Endothelial cell of umbilical vein (primary cell): ENCODE measurements around the gene ATRNL1. TPM values are rescaled to one million over a fixed set of nuclear protein-coding genes. Genes with fewer than 3 reads are reported as not detected.

Experiments used
- BruUV-seq: library from RNA; stranded (reverse); fragments of 400-500 nt; replicated peaks from 2 replicates; lab custom pipeline; 2021; lab: Mats Ljungman, UMichigan
- CTCF ChIA-PET: fragments of 300-600, 350-600 bp; sonication (Branson Sonifier 250); formaldehyde crosslinking; loops from one replicate; lab custom pipeline; 2021; ENCODE audit warnings: antibody characterized with exemption, inconsistent platforms; lab: Charles Lee
- POLR2A ChIA-PET: fragments of 300-600, 350-600 bp; sonication (Branson Sonifier 250); formaldehyde crosslinking; loops from one replicate; lab custom pipeline; 2021; ENCODE audit warnings: antibody characterized with exemption, inconsistent platforms; lab: Charles Lee
- DNase-seq: peaks from one replicate; pipeline ENCODE4 v3.0.0-alpha.2; 2011; ENCODE audit warnings: low read depth, low spot score
- FAIRE-seq: peaks from 2 replicates; lab custom pipeline; 2011; peaks lifted over from hg19 to GRCh38; lab: Jason Lieb, UNC
- H2AFZ ChIP-seq: 2 replicates; pipeline ENCODE4 v1.6.0; 2012; ENCODE audit warnings: low read depth, low read length, control low read depth, inconsistent platforms
- H3K27ac ChIP-seq: 2 replicates; pipeline ENCODE4 v1.5.1; 2011; ENCODE audit warnings: low read depth, mild to moderate bottlenecking, control low read depth, low read length, moderate library complexity; ENCODE audit not compliant: insufficient read depth
- H3K27me3 ChIP-seq, 2 experiments: 2 replicates each; pipeline versions ENCODE4 v1.6.0 to v1.6.1; 2011; ENCODE audit warnings: low read length in 2 of 2, mixed read lengths in 1 of 2; ENCODE audit not compliant: control insufficient read depth in 2 of 2, insufficient read depth in 2 of 2
- H3K36me3 ChIP-seq, 2 experiments: 2 replicates in 1 of 2; 3 replicates in 1 of 2; pipeline ENCODE4 v1.5.1; 2011; ENCODE audit warnings: low read length in 2 of 2, mild to moderate bottlenecking in 1 of 2, moderate library complexity in 1 of 2; ENCODE audit not compliant: control insufficient read depth in 2 of 2, insufficient read depth in 2 of 2; ENCODE audit errors: extremely low read depth in 1 of 2
- H3K4me1 ChIP-seq: 3 replicates; pipeline ENCODE4 v1.5.1; 2011; ENCODE audit warnings: mild to moderate bottlenecking, low read length; ENCODE audit not compliant: control insufficient read depth, insufficient read depth; ENCODE audit errors: extremely low read depth
- H3K4me2 ChIP-seq: 2 replicates; pipeline ENCODE4 v1.6.1; 2011; ENCODE audit warnings: low read length, control low read depth, mixed read lengths; ENCODE audit not compliant: insufficient read depth
- H3K4me3 ChIP-seq, 3 experiments: fragments of 200-600 bp in 1 of 3; sonication (generic), shearing (Covaris generic) in 1 of 3; replicated peaks in 1 of 3; 2 replicates each; pipeline ENCODE4 v1.5.1; 2011 to 2016; ENCODE audit warnings: control low read depth in 3 of 3, low read length in 3 of 3, mild to moderate bottlenecking in 2 of 3, inconsistent platforms in 1 of 3, low read depth in 1 of 3, moderate library complexity in 1 of 3; ENCODE audit not compliant: insufficient read depth in 1 of 3
- H3K79me2 ChIP-seq: 2 replicates; pipeline ENCODE4 v1.6.0; 2012; ENCODE audit warnings: low read length, inconsistent platforms; ENCODE audit not compliant: control insufficient read depth, insufficient read depth
- H3K9ac ChIP-seq: replicated peaks from 2 replicates; pipeline ENCODE3; 2011; ENCODE audit warnings: low read length, control low read depth; ENCODE audit not compliant: insufficient read depth; ENCODE audit errors: extremely low read depth
- H3K9me1 ChIP-seq: replicated peaks from 3 replicates; pipeline ENCODE4 v1.6.0; 2011; ENCODE audit warnings: mild to moderate bottlenecking, low read length; ENCODE audit not compliant: control insufficient read depth, insufficient read depth; ENCODE audit errors: extremely low read depth
- H3K9me3 ChIP-seq: replicated peaks from 2 replicates; pipeline ENCODE4 v1.5.1; 2012; ENCODE audit warnings: low read length, inconsistent platforms; ENCODE audit not compliant: control insufficient read depth, insufficient read depth
- H4K20me1 ChIP-seq: replicated peaks from 2 replicates; pipeline ENCODE3; 2011; ENCODE audit warnings: mild to moderate bottlenecking, low read length; ENCODE audit not compliant: control insufficient read depth, insufficient read depth; ENCODE audit errors: extremely low read depth
- CTCF ChIP-seq, 2 donors: IDR thresholded peaks; 1 replicate in 1 of 2; 2 replicates in 1 of 2; pipeline ENCODE4 v1.5.1; 2011; ENCODE audit warnings: low read length in 2 of 2, mild to moderate bottlenecking in 2 of 2, moderate library complexity in 2 of 2, control low read depth in 1 of 2, inconsistent platforms in 1 of 2, low read depth in 1 of 2; ENCODE audit not compliant: insufficient read depth in 1 of 2; ENCODE audit errors: extremely low read depth in 1 of 2
- EZH2 ChIP-seq: IDR thresholded peaks from 2 replicates; pipeline ENCODE4 v1.6.1; 2012; ENCODE audit warnings: borderline replicate concordance, low read depth, mild to moderate bottlenecking, moderate library complexity, low read length, inconsistent platforms; ENCODE audit not compliant: severe bottlenecking
- FOS ChIP-seq: IDR thresholded peaks from 2 replicates; pipeline ENCODE4 v1.6.1; 2011; ENCODE audit warnings: mild to moderate bottlenecking, low read length, moderate library complexity, borderline replicate concordance; ENCODE audit not compliant: insufficient read depth
- GATA2 ChIP-seq: IDR thresholded peaks from 2 replicates; pipeline ENCODE4 v1.7.0; 2011; ENCODE audit warnings: low read depth, mild to moderate bottlenecking, moderate library complexity, mixed read lengths, low read length; ENCODE audit not compliant: insufficient read length, insufficient read depth
- JUN ChIP-seq: IDR thresholded peaks from 2 replicates; pipeline ENCODE4 v1.6.1; 2011; ENCODE audit warnings: borderline replicate concordance, low read depth; ENCODE audit not compliant: insufficient read length, insufficient read depth
- MAX ChIP-seq: IDR thresholded peaks from 2 replicates; pipeline ENCODE4 v1.6.1; 2011; ENCODE audit not compliant: insufficient read depth, insufficient read length
- MYC ChIP-seq: IDR thresholded peaks from one replicate; pipeline ENCODE4 v1.6.1; 2011; ENCODE audit warnings: mild to moderate bottlenecking, low read depth, low read length
- POLR2A ChIP-seq: IDR thresholded peaks from 2 replicates; pipeline ENCODE4 v1.6.1; 2012; ENCODE audit warnings: low read depth, mild to moderate bottlenecking, control low read depth, low read length
- POLR2AphosphoS5 ChIP-seq: IDR thresholded peaks from 2 replicates; pipeline ENCODE4 v1.6.1; 2012; ENCODE audit warnings: low read depth, mild to moderate bottlenecking, control low read depth, low read length, moderate library complexity; ENCODE audit not compliant: insufficient read depth
- dilution Hi-C: fragments of 300-500 bp; cut with MboI; formaldehyde crosslinking; loops from one replicate; pipeline ENCODE4 v1.15.0; 2019; ENCODE audit warnings: low sequenced_read_pairs; ENCODE audit not compliant: extremely low pct_ligation_motif_present
- intact Hi-C: fragments of 100-400 bp; cut with micrococcal nuclease; formaldehyde crosslinking; loops from one replicate; pipeline ENCODE4 v1.10.0; 2022
- polyA plus RNA-seq, 4 experiments: library from polyadenylated mRNA; depleted of rRNA in 3 of 4; stranded (reverse) in 3 of 4; unstranded in 1 of 4; fragments of >200 nt; gene quantifications; 2 replicates each; pipeline versions ENCODE4 v1.2.1 to v1.2.3, GENCODE V29; 2011 to 2012; ENCODE audit warnings: missing spikeins in 1 of 4
- total RNA-seq: library from RNA; stranded (reverse); gene quantifications from 2 replicates; pipeline ENCODE4 v1.2.3, GENCODE V29; 2021

The ATRNL1 gene
- total and polyA plus RNA-seq, 2 donors (not counting 3 experiments of a cell fraction or from before 2014, with no cell fraction given) = not detected

GRCh38 chr10:115857856-115858255, 764.7 kb downstream of the ATRNL1 start:
- Histone ChIP-seq H3K27ac (no peak overlapping the region), H3K4me1 (no peaks in the 10 kb centered on the region), H3K9me1 (no peaks in the 10 kb centered on the region), H3K4me2 (no peak overlapping the region), H3K27me3 (no peaks in the 10 kb centered on the region), H3K9me3 (no peaks in the 10 kb centered on the region), H3K36me3 (no peaks in the 10 kb centered on the region), H3K79me2 (no peaks in the 10 kb centered on the region), H3K4me3 (no peak overlapping the region), H3K9ac (no peak overlapping the region), H4K20me1 (no peaks in the 10 kb centered on the region), H2AFZ (no peak overlapping the region)
- dilution Hi-C loops = no loop called here
- TF ChIP-seq GATA2 (no peak), FOS (no peak), MAX (no peak), MYC (no peak), POLR2A (no peak), EZH2 (no peak), CTCF (IDR thresholded peaks at IDR 0.05; ENCODE audit: extremely low read depth in 1 of 2, insufficient read depth in 1 of 2, low read depth in 1 of 2, low read length in 2 of 2) (no peak), JUN (no peak), POLR2AphosphoS5 (no peak)
- no TSS peak for BruUV-seq
- intact Hi-C loops = loop anchor here (1.0 kb wide), 1 partner anchor 44 kb away; no protein-coding TSS in a partner anchor
- DNase-seq (no peak), FAIRE-seq (no peak)
- ChIA-PET CTCF (no interaction called here), POLR2A (no interaction called here)
